PFSK-1 (cell line): ENCODE measurements around the gene CEP83.

Source experiments
- POLR2AphosphoS5 ChIP-seq: IDR thresholded peaks from 2 replicates; pipeline ENCODE4 v1.6.1; 2012; ENCODE audit warnings: low read depth, mild to moderate bottlenecking, control low read depth, low read length, moderate library complexity
- SIN3A ChIP-seq: IDR thresholded peaks from 2 replicates; pipeline ENCODE4 v1.6.1; 2012; ENCODE audit warnings: mild to moderate bottlenecking, low read length, moderate library complexity, borderline replicate concordance; ENCODE audit not compliant: insufficient read depth
- TAF1 ChIP-seq: IDR thresholded peaks from 2 replicates; pipeline ENCODE4 v1.6.1; 2012; ENCODE audit warnings: low read length, control low read depth, borderline replicate concordance; ENCODE audit not compliant: insufficient read depth

- no peak for TF ChIP-seq SIN3A
- TF ChIP-seq TAF1 = no peak
- no peak for TF ChIP-seq POLR2AphosphoS5
Measured at GRCh38 chr12:94266796-94267536, 192.7 kb downstream of the CEP83 start.
